Activated CD8-positive, alpha-beta memory T cell treated with anti-CD3 and anti-CD28 coated beads, Interleukin-2, amount 50 U/mL, for 1 hour (primary cell): ENCODE data around the gene ZSWIM7.

ENCODE experiments used
- DNase-seq: peaks from one replicate; pipeline ENCODE4 v3.0.0-alpha.2; 2020; ENCODE audit errors: extremely low read depth

Gene ZSWIM7

GRCh38 chr17:15931394-15931793 is 68.1 kb downstream of the ZSWIM7 start:
- DNase-seq: no peak

- no peak for DNase-seq
Measured at GRCh38 chr17:15930426-15930825, 69.1 kb downstream of the ZSWIM7 start.

- DNase-seq: no peak
Measured at GRCh38 chr17:15929941-15930340, 69.6 kb downstream of the ZSWIM7 start.

GRCh38 chr17:15928286-15928785 is 71.2 kb downstream of the ZSWIM7 start:
- no peak for DNase-seq
